Myometrial cell (primary cell): ENCODE data around the gene FAM47C. TPM values are rescaled to one million over a fixed set of nuclear protein-coding genes. Genes with fewer than 3 reads are reported as not detected.

Experiments used
- total RNA-seq: library from RNA; depleted of rRNA; stranded (reverse); fragments of >200 nt; gene quantifications from 2 replicates; pipeline ENCODE4 v1.2.3, GENCODE V29; 2015

The FAM47C gene
- not detected in 2 replicates for total RNA-seq

GRCh38 chrX:37008182-37008581 lies at the start of gene FAM47C:
Gene FAM47C (plus strand): TSS chrX:37008366. CDS start chrX:37008411, 45 bp downstream.

